Inflammatory macrophage treated with lipopolysaccharide for 1 hour (primary cell): ENCODE results near the gene DZIP1L.
"Not testable (repeated sequence)": the region's sequence is repeated elsewhere in the genome, so short reads cannot be mapped to it uniquely, and the experiment has no call there.

ENCODE experiments used
- DNase-seq, 2 donors: peaks; one replicate each; pipeline ENCODE4 v3.0.0-alpha.2; 2020 to 2022

The DZIP1L gene

GRCh38 chr3:138114988-138115971 is at the start of gene DZIP1L:
DZIP1L (minus strand) TSS chr3:138115608; CDS start chr3:138103971, 11,637 bp downstream.
- peak; percentile 59 to 70 for DNase-seq

- no peak for DNase-seq
These were observed 49.7 kb upstream of the DZIP1L start for GRCh38 chr3:138165061-138165460.

GRCh38 chr3:138157743-138158142 is 42.3 kb upstream of the DZIP1L start:
- no peak for DNase-seq

- DNase-seq, result no peak
These were observed 39.1 kb upstream of the DZIP1L start for GRCh38 chr3:138154534-138154933.

GRCh38 chr3:138148503-138148902 is 33.1 kb upstream of the DZIP1L start:
- DNase-seq, result peak in 1 of 2 donors; percentile 33

GRCh38 chr3:138142181-138142580 is 26.8 kb upstream of the DZIP1L start:
- DNase-seq, result not testable (repeated sequence)

GRCh38 chr3:138140940-138141339 is 25.5 kb upstream of the DZIP1L start:
- no peak for DNase-seq

- DNase-seq, result peak in 1 of 2 donors; percentile 40
These were observed 24.3 kb upstream of the DZIP1L start for GRCh38 chr3:138139691-138140090.

- DNase-seq, result no peak
These were observed 22.5 kb upstream of the DZIP1L start for GRCh38 chr3:138137861-138138260.

- DNase-seq, result peak in 1 of 2 donors; percentile 51
These were observed 20.8 kb upstream of the DZIP1L start for GRCh38 chr3:138136201-138136600.

GRCh38 chr3:138135833-138136194 is 20.4 kb upstream of the DZIP1L start:
- DNase-seq, result no peak

- DNase-seq, result peak; percentile 60 to 64
These were observed 19.9 kb upstream of the DZIP1L start for GRCh38 chr3:138135146-138135832.

GRCh38 chr3:138132239-138132638 is 16.8 kb upstream of the DZIP1L start, which contains the start of gene A4GNT:
A4GNT (minus strand) TSS chr3:138132390; CDS start chr3:138131256, 1,134 bp downstream.
- DNase-seq, result no peak

GRCh38 chr3:138127636-138128365 is 12.4 kb upstream of the DZIP1L start:
- DNase-seq, result peak in 1 of 2 donors; percentile 49

- DNase-seq, result peak; percentile 88 to 93
These were observed 10.3 kb upstream of the DZIP1L start for GRCh38 chr3:138125548-138126221.

- peak; percentile 89 to 92 for DNase-seq
These were observed 9.4 kb upstream of the DZIP1L start for GRCh38 chr3:138124706-138125355.

GRCh38 chr3:138124188-138124587 is 8.8 kb upstream of the DZIP1L start:
- DNase-seq, result peak; percentile 53 to 58

- DNase-seq, result no peak
These were observed 4.0 kb upstream of the DZIP1L start for GRCh38 chr3:138119423-138119766.

- DNase-seq, result peak; percentile 56 to 84
These were observed 3.4 kb upstream of the DZIP1L start for GRCh38 chr3:138118612-138119422.

- no peak for DNase-seq
These were observed 933 bp downstream of the DZIP1L start for GRCh38 chr3:138114431-138114918.

GRCh38 chr3:138113326-138113725 is 2.1 kb downstream of the DZIP1L start:
- DNase-seq, result no peak
